Heart right ventricle (tissue), 16 donors: ENCODE results near the gene HOXD1. TPM values are rescaled to one million over a fixed set of nuclear protein-coding genes. Genes with fewer than 3 reads are reported as not detected.

Experiments used
- ATAC-seq, 8 donors: fragments of 200-7000 bp; cut with Tn5 transposase; one replicate each; pipeline ENCODE4 v1.9.1; 2020; ENCODE audit warnings: mild to moderate bottlenecking in 8 of 8, moderate library complexity in 8 of 8, moderate number of reproducible peaks in 1 of 8
- DNase-seq, 2 donors: peaks; one replicate each; pipeline ENCODE4 v3.0.0-alpha.2; 2020
- H3K27ac ChIP-seq, 10 donors: fragments of 200-600 bp; sonication (generic) in 2 of 10; one replicate each; pipeline versions ENCODE4 v1.5.0 to v1.8.0; 2020 to 2022; ENCODE audit warnings: mild to moderate bottlenecking in 3 of 10
- H3K27me3 ChIP-seq, 7 donors: fragments of 200-600 bp; one replicate each; pipeline ENCODE4 v1.8.0; 2021 to 2022; ENCODE audit warnings: mild to moderate bottlenecking in 2 of 7
- H3K36me3 ChIP-seq, 9 donors: fragments of 200-600 bp; sonication (generic) in 1 of 9; one replicate each; pipeline versions ENCODE4 v1.5.0 to v1.8.0; 2020 to 2022; ENCODE audit warnings: mild to moderate bottlenecking in 2 of 9
- H3K4me1 ChIP-seq, 9 donors: fragments of 200-600 bp; sonication (generic) in 1 of 9; one replicate each; pipeline versions ENCODE4 v1.5.0 to v1.8.0; 2020 to 2022; ENCODE audit warnings: mild to moderate bottlenecking in 4 of 9
- H3K4me3 ChIP-seq, 10 donors: fragments of 200-600 bp; sonication (generic) in 2 of 10; one replicate each; pipeline versions ENCODE4 v1.5.0 to v1.8.0; 2020 to 2022; ENCODE audit warnings: mild to moderate bottlenecking in 7 of 10, moderate library complexity in 2 of 10
- H3K9me3 ChIP-seq, 11 donors: fragments of 200-600 bp in 10 of 11; sonication (generic) in 2 of 11; one replicate each; pipeline versions ENCODE4 v1.5.0 to v1.8.0; 2013 to 2022; ENCODE audit warnings: mild to moderate bottlenecking in 2 of 11, control low read depth in 1 of 11, moderate library complexity in 1 of 11
- WGBS, 2 donors: extraction: QIAGEN DNeasy Blood & Tissue Kit; methylation state at CpG; one replicate each; pipeline ENCODE4 v1.1.7; 2013; ENCODE audit warnings: inconsistent platforms in 1 of 2; 5-methylcytosine and 5-hydroxymethylcytosine counted together
- intact Hi-C, 10 donors: fragments of 100-400 bp; cut with DNase I; formaldehyde crosslinking; loops; one replicate each; pipeline versions ENCODE4 v1.11.1 to v1.14.2; 2022
- polyA plus RNA-seq, 2 donors: library from polyadenylated mRNA; stranded (reverse); fragments of 200-250 nt; gene quantifications; one replicate each; pipeline ENCODE4 v1.2.3, GENCODE V29; 2013
- total RNA-seq, 10 donors: library from RNA; stranded (reverse); fragmentation: NEBNext Ultra II Directional in 3 of 10; extraction: Animal tissue kit (Norgen Biotek cat#: 25700) in 3 of 10; gene quantifications; one replicate each; pipeline versions ENCODE4 v1.2.1 to v1.2.4, GENCODE V29; 2021 to 2023
- TF ChIP-seq, protein P1 (sequence below), 9 donors: fragments of 200-600 bp; sonication (generic) in 2 of 9; IDR thresholded peaks; one replicate each; pipeline versions ENCODE4 v1.5.0 to v1.8.0; 2021 to 2022; ENCODE audit warnings: antibody characterized with exemption in 9 of 9, mild to moderate bottlenecking in 5 of 9, moderate library complexity in 1 of 9
- donor health status: Arrhythmogenic right ventricular cardiomyopathy.
- donor health status: ischemic (EF 13 %, LVEDD 7.1; RV severe dilation, severe dysfunction).
- donor health status: healthy with polysubstance abuse.
- donor health status: DM: no; HTN: yes; CAD: no.
- donor health status: DM: no; HTN: no; CAD: no.
- donor health status: ischemic (EF 25% LVEDD 6.9; RV normal size, moderate dysfunction).
- donor health status: ischemic (EF 25% LVEDD 5.7; RV mildly dilated, moderate dysfunction).
- donor health status: healthy.
- donor health status: DM: yes; HTN: yes; CAD: no.
- donor health status: Ischemic cardiomyopathy.
- donor health status: ischemic (EF 35%, LVEDD 5.7; RV mildly dilated, moderate dysfunction).
- donor health status: nonischemic (EF 11% LVEDD 7.7; RV severe dilation, severe dysfunction).
- donor health status: DM: yes; HTN: yes; CAD: no.
- donor health status: PGD.
- donor health status: ischemic (EF 29% LVEDD 5.4; RV normal size, mild dysfunction).
- donor health status: nonischemic (EF 23%, LVEDD 6.1; RV moderate dilation, normal function).

HOXD1 gene
- total and polyA plus RNA-seq, 12 donors: 0.03 to 0.23 (median 0.17) TPM; not detected in 8

DNA sequence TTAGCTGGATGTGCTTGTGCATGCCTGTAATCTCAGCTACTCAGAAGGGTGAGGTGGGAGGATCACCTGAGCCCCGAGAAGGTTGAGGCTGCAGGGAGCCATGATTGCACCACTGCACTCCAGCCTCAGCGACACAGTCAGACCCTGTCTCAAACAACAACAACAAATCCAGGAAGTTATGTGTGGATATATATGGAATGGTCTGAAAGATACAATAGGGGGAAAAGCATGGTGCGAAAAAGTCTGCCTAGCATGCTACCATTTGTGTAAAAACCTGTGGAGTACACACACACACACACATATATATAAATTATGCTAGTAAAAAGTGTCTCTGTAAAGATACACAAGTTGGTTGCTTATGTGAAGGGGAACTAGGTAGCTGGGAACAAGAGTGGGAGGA is 6.9 kb upstream of the HOXD1 start:
- Histone ChIP-seq H3K36me3 (no peaks in the 10 kb centered on the region), H3K9me3 (no peaks in the 10 kb centered on the region), H3K27me3 (peaks cover 7 to 100% (median 99%) of the 10 kb centered on the region in 7 donors), H3K4me3 (no peak overlapping the region), H3K27ac (no peak overlapping the region), H3K4me1 (peaks cover 0 to 17% (median 7%) of the 10 kb centered on the region in 9 donors)
- TF ChIP-seq, protein P1, sequence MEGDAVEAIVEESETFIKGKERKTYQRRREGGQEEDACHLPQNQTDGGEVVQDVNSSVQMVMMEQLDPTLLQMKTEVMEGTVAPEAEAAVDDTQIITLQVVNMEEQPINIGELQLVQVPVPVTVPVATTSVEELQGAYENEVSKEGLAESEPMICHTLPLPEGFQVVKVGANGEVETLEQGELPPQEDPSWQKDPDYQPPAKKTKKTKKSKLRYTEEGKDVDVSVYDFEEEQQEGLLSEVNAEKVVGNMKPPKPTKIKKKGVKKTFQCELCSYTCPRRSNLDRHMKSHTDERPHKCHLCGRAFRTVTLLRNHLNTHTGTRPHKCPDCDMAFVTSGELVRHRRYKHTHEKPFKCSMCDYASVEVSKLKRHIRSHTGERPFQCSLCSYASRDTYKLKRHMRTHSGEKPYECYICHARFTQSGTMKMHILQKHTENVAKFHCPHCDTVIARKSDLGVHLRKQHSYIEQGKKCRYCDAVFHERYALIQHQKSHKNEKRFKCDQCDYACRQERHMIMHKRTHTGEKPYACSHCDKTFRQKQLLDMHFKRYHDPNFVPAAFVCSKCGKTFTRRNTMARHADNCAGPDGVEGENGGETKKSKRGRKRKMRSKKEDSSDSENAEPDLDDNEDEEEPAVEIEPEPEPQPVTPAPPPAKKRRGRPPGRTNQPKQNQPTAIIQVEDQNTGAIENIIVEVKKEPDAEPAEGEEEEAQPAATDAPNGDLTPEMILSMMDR (IDR thresholded peaks at IDR 0.05): no peak
- DNase-seq (no peak), ATAC-seq (no peak)
- intact Hi-C loops: no loop called here
- 63 to 74% methylated on average over 3 of the region's 3 CpGs for WGBS, 2 donors

GRCh38 chr2:176182671-176183070 is 5.8 kb upstream of the HOXD1 start:
- Histone ChIP-seq H3K4me3 (no peak overlapping the region), H3K27ac (no peak overlapping the region), H3K9me3 (no peaks in the 10 kb centered on the region), H3K36me3 (no peaks in the 10 kb centered on the region), H3K4me1 (peaks cover 0 to 17% (median 9%) of the 10 kb centered on the region in 9 donors), H3K27me3 (peaks cover 8 to 100% (median 99%) of the 10 kb centered on the region in 7 donors)
- DNase-seq (no peak), ATAC-seq (no peak)
- 86 to 90% methylated on average over 3 of the region's 3 CpGs for WGBS, 2 donors
- TF ChIP-seq, protein P1 (IDR thresholded peaks at IDR 0.05): no peak
- intact Hi-C loops: no loop called here

DNA sequence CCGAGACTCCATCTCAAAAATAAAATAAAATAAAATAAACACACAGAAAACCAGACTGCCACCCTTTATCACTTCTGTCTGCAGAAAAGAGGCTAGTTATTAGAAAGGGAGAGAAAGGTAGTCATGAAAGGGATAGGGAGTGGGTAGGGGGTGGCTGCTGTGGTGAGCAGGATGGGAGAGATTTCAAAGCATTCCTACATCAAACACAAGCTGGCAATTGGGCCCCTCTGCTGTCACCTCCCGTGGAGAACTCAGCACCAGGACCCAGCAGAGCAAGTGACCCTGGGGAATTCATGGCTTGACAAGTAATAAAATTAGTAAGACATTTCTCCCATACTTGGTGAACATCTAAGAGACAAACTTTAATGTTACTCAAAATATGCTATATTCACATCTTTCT is 3.7 kb upstream of the HOXD1 start:
- intact Hi-C loops: no loop called here
- TF ChIP-seq, protein P1 (IDR thresholded peaks at IDR 0.05): no peak
- Histone ChIP-seq H3K9me3 (no peaks in the 10 kb centered on the region), H3K4me3 (no peak overlapping the region), H3K36me3 (no peaks in the 10 kb centered on the region), H3K27ac (no peak overlapping the region), H3K27me3 (peaks cover 23 to 100% (median 99%) of the 10 kb centered on the region in 7 donors), H3K4me1 (peaks cover 8 to 26% (median 23%) of the 10 kb centered on the region in 9 donors)
- DNase-seq (no peak), ATAC-seq (no peak)
- WGBS, 2 donors: 61 to 74% methylated on average over 2 of the region's 2 CpGs

DNA sequence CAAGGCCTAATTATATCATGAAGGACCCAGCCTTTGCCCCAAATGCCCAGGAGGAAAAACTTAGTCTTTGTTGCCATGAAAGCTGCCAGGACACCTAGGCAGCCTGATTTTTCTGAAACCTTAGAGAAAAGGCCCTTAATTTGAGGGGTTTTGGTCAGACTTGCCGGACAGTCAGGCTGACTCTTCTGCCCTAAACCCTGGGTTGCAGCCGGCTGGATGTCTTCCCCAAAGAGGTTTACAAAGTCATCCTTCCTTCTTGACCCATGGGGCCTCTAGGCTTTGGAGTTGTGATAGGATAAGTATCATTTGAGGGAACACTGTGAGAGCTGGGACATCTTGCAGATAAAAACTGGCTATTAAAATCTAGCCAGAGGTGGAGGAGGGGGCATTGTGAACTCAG is 2.4 kb upstream of the HOXD1 start:
- no peak overlapping the region for H3K4me3 ChIP-seq
- intact Hi-C loops: no loop called here
- H3K36me3 ChIP-seq: no peaks in the 10 kb centered on the region
- H3K9me3 ChIP-seq: no peaks in the 10 kb centered on the region
- WGBS, 2 donors: 96% methylated on average over 2 of the region's 2 CpGs
- DNase-seq (no peak), ATAC-seq (no peak)
- H3K4me1 ChIP-seq: peaks cover 9 to 33% (median 27%) of the 10 kb centered on the region in 9 donors
- peaks cover 30 to 100% (median 99%) of the 10 kb centered on the region in 7 donors for H3K27me3 ChIP-seq
- no peak overlapping the region for H3K27ac ChIP-seq
- TF ChIP-seq, protein P1 (IDR thresholded peaks at IDR 0.05): no peak
